Liver (tissue), 9 donors: ENCODE results near the gene C11orf68. TPM values are rescaled to one million over a fixed set of nuclear protein-coding genes. Genes with fewer than 3 reads are reported as not detected.

Experiments used
- DNase-seq: peaks from one replicate; pipeline ENCODE4 v3.0.0-alpha.2; 2017; ENCODE audit warnings: low spot score
- H3K27ac ChIP-seq, 2 donors: one replicate each; pipeline ENCODE4 v1.7.0; 2013; ENCODE audit warnings: inconsistent platforms in 2 of 2, low read length in 2 of 2, control low read depth in 1 of 2, low read depth in 1 of 2, mild to moderate bottlenecking in 1 of 2
- H3K27me3 ChIP-seq, 4 donors: one replicate each; pipeline versions ENCODE4 v1.6.1 to v1.7.0; 2013; ENCODE audit warnings: low read length in 3 of 4, inconsistent platforms in 1 of 4, mild to moderate bottlenecking in 1 of 4, moderate library complexity in 1 of 4; ENCODE audit not compliant: control insufficient read depth in 4 of 4, insufficient read depth in 4 of 4
- H3K36me3 ChIP-seq, 4 donors: one replicate each; pipeline versions ENCODE4 v1.6.1 to v1.7.0; 2013; ENCODE audit warnings: low read length in 3 of 4, mild to moderate bottlenecking in 3 of 4, low read depth in 1 of 4, moderate library complexity in 1 of 4; ENCODE audit not compliant: control insufficient read depth in 4 of 4, insufficient read depth in 3 of 4
- H3K4me1 ChIP-seq, 4 donors: one replicate each; pipeline versions ENCODE4 v1.6.1 to v1.7.0; 2013; ENCODE audit warnings: low read length in 3 of 4, mild to moderate bottlenecking in 3 of 4, moderate library complexity in 1 of 4; ENCODE audit not compliant: control insufficient read depth in 4 of 4, insufficient read depth in 4 of 4
- H3K4me3 ChIP-seq, 3 donors: one replicate each; pipeline versions ENCODE4 v1.6.1 to v1.7.0; 2013; ENCODE audit warnings: low read length in 3 of 3, control low read depth in 1 of 3, low read depth in 1 of 3, mild to moderate bottlenecking in 1 of 3
- H3K9ac ChIP-seq, 2 donors: one replicate each; pipeline ENCODE4 v1.7.0; 2013; ENCODE audit warnings: low read length in 2 of 2, mild to moderate bottlenecking in 2 of 2, moderate library complexity in 2 of 2, control low read depth in 1 of 2, low read depth in 1 of 2
- H3K9me3 ChIP-seq, 4 donors: one replicate each; pipeline versions ENCODE4 v1.6.1 to v1.7.0; 2013; ENCODE audit warnings: low read length in 3 of 4; ENCODE audit not compliant: control insufficient read depth in 4 of 4
- FOXA1 ChIP-seq: IDR thresholded peaks from 2 replicates; pipeline ENCODE4 v1.6.1; 2016; ENCODE audit warnings: antibody characterized with exemption
- FOXA2 ChIP-seq: IDR thresholded peaks from 2 replicates; pipeline ENCODE4 v1.6.1; 2016; ENCODE audit warnings: antibody characterized with exemption
- GABPA ChIP-seq, 2 donors: IDR thresholded peaks in 1 of 2; conservative IDR thresholded peaks in 1 of 2; 2 replicates each; pipeline ENCODE4 v1.6.1; 2016; ENCODE audit warnings: antibody characterized with exemption in 2 of 2, mild to moderate bottlenecking in 1 of 2, moderate library complexity in 1 of 2
- HNF4G ChIP-seq: IDR thresholded peaks from 2 replicates; pipeline ENCODE4 v1.6.1; 2016; ENCODE audit warnings: antibody characterized with exemption
- JUND ChIP-seq, 2 donors: IDR thresholded peaks; 2 replicates each; pipeline ENCODE4 v1.6.1; 2016; ENCODE audit warnings: antibody characterized with exemption in 2 of 2
- NR2F2 ChIP-seq: IDR thresholded peaks from 2 replicates; pipeline ENCODE4 v1.6.1; 2016; ENCODE audit warnings: antibody characterized with exemption
- RAD21 ChIP-seq, 2 donors: IDR thresholded peaks; 2 replicates each; pipeline ENCODE4 v1.6.1; 2016; ENCODE audit warnings: antibody characterized with exemption in 2 of 2, mild to moderate bottlenecking in 2 of 2
- RXRA ChIP-seq, 2 donors: IDR thresholded peaks; 2 replicates each; pipeline ENCODE4 v1.6.1; 2017 to 2018; ENCODE audit warnings: antibody characterized with exemption in 2 of 2, mild to moderate bottlenecking in 1 of 2
- WGBS: extraction: QIAGEN DNeasy Blood & Tissue Kit; methylation state at CpG from one replicate; pipeline ENCODE4 v1.1.7; 2013; 5-methylcytosine and 5-hydroxymethylcytosine counted together
- polyA plus RNA-seq, 2 donors: library from polyadenylated mRNA; stranded (reverse) in 1 of 2; unstranded in 1 of 2; fragments of 200-250 nt in 1 of 2; fragments of >200 nt in 1 of 2; fragmentation: Nextera tagmentation in 1 of 2; extraction: Ambion mirVana in 1 of 2; gene quantifications; one replicate each; pipeline versions ENCODE4 v1.2.1 to v1.2.3, GENCODE V29; 2013 to 2015
- total RNA-seq, 2 donors: library from RNA; depleted of rRNA; stranded (reverse); fragments of >200 nt; gene quantifications; one replicate each; pipeline ENCODE4 v1.2.3, GENCODE V29; 2014
- TF ChIP-seq, protein P1 (sequence below): fragments of 150-350 bp; IDR thresholded peaks from 2 replicates; pipeline ENCODE4 v1.5.1; 2017; ENCODE audit warnings: improper control_type of control experiment, low read depth, low read length; ENCODE audit not compliant: missing input control
- TF ChIP-seq, protein P2 (sequence below): IDR thresholded peaks from 2 replicates; pipeline ENCODE4 v1.6.1; 2016; ENCODE audit warnings: antibody characterized with exemption
- TF ChIP-seq, protein P3 (sequence below): IDR thresholded peaks from 2 replicates; pipeline ENCODE4 v1.6.1; 2016; ENCODE audit warnings: antibody characterized with exemption
- TF ChIP-seq, protein P4 (sequence below): IDR thresholded peaks from 2 replicates; pipeline ENCODE4 v1.6.1; 2016; ENCODE audit warnings: antibody characterized with exemption
- TF ChIP-seq, protein P5 (sequence below): IDR thresholded peaks from 2 replicates; pipeline ENCODE4 v1.6.1; 2016; ENCODE audit warnings: antibody characterized with exemption, mild to moderate bottlenecking
- donor health status: healthy.
- donor health status: healthy.
- donor health status: healthy.
- donor health status: healthy.
- donor health status: healthy.

C11orf68 gene
- total and polyA plus RNA-seq, 4 donors = 4.4 to 15.4 (median 11.2) TPM

DNA sequence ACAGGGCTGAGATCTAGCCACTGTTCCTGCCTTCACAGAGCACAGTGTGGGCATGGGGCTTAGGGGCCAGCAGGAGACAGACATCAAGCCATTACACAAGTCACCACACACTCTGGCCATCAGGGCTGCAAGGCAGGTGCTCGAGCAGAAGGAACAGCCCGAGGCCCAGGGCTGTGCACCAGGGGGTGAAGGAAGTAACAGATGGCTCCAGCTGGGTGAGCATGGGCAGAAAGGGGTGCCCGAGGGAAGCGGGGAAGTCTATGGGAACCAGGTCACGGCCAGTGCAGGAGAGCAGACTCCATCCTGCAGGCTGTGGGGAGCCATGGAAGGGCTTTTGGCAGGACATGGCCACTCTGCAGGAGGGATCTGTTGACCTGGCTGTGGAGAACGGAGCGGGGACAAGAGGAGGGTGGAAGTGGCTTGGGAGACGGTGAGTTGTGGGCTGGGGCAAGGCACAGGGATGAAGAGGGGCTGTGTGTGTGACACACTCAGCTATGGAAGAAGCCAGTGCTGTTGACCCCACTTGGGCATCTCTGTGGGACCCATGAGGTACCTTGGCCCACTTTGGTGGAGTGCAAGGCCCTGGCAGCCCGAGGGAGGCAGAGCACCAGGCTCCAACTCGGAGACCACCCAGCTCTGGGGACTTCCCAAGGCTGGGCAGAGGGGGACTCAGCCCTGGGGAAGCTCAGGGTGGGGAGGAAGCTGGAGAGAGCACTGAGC is 3.6 kb downstream of the C11orf68 start:
- DNase-seq = no peak
- H3K36me3 ChIP-seq = no peaks in the 10 kb centered on the region
- H3K9me3 ChIP-seq = no peaks in the 10 kb centered on the region
- H3K9ac ChIP-seq = no peak overlapping the region
- no peak overlapping the region for H3K4me3 ChIP-seq
- TF ChIP-seq RAD21 (IDR thresholded peaks at IDR 0.05) = no peak
- no peak for TF ChIP-seq FOXA1
- TF ChIP-seq, protein P1, sequence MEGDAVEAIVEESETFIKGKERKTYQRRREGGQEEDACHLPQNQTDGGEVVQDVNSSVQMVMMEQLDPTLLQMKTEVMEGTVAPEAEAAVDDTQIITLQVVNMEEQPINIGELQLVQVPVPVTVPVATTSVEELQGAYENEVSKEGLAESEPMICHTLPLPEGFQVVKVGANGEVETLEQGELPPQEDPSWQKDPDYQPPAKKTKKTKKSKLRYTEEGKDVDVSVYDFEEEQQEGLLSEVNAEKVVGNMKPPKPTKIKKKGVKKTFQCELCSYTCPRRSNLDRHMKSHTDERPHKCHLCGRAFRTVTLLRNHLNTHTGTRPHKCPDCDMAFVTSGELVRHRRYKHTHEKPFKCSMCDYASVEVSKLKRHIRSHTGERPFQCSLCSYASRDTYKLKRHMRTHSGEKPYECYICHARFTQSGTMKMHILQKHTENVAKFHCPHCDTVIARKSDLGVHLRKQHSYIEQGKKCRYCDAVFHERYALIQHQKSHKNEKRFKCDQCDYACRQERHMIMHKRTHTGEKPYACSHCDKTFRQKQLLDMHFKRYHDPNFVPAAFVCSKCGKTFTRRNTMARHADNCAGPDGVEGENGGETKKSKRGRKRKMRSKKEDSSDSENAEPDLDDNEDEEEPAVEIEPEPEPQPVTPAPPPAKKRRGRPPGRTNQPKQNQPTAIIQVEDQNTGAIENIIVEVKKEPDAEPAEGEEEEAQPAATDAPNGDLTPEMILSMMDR = no peak
- TF ChIP-seq, protein P2, sequence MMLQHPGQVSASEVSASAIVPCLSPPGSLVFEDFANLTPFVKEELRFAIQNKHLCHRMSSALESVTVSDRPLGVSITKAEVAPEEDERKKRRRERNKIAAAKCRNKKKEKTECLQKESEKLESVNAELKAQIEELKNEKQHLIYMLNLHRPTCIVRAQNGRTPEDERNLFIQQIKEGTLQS = no peak
- H3K27me3 ChIP-seq = no peaks in the 10 kb centered on the region
- WGBS = 74% methylated on average over 10 of the region's 10 CpGs
- peaks cover 7 to 29% (median 16%) of the 10 kb centered on the region in 4 donors for H3K4me1 ChIP-seq
- peak overlapping the region; percentile 37 to 60 for H3K27ac ChIP-seq

DNA sequence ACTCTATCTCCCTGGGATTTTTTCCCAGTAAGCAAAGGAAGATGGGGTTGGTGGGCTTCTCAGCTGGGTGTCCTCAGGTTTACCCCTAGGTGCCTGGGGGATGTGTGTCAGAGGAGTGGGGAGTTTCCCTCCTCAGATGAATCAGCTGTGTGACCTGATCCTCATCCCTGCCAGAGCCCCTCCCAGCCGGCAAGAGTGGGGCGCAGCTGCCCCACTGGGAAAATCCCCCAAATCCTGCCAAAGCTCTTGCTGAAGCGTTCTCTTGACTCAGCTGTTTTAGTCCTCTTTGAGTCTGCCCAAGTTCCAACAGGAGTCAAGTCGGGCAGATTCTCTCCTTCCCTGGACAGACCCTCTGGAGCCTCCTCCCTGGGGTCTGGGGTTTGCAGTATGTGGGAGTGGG is 6.0 kb downstream of the C11orf68 start:
- H3K4me3 ChIP-seq = no peak overlapping the region
- DNase-seq = no peak
- H3K36me3 ChIP-seq = no peaks in the 10 kb centered on the region
- H3K9me3 ChIP-seq = no peaks in the 10 kb centered on the region
- no peak overlapping the region for H3K9ac ChIP-seq
- H3K4me1 ChIP-seq = peaks cover 3 to 17% (median 7%) of the 10 kb centered on the region in 4 donors
- TF ChIP-seq JUND (IDR thresholded peaks at IDR 0.05) (no peak), FOXA1 (no peak)
- TF ChIP-seq, protein P3, sequence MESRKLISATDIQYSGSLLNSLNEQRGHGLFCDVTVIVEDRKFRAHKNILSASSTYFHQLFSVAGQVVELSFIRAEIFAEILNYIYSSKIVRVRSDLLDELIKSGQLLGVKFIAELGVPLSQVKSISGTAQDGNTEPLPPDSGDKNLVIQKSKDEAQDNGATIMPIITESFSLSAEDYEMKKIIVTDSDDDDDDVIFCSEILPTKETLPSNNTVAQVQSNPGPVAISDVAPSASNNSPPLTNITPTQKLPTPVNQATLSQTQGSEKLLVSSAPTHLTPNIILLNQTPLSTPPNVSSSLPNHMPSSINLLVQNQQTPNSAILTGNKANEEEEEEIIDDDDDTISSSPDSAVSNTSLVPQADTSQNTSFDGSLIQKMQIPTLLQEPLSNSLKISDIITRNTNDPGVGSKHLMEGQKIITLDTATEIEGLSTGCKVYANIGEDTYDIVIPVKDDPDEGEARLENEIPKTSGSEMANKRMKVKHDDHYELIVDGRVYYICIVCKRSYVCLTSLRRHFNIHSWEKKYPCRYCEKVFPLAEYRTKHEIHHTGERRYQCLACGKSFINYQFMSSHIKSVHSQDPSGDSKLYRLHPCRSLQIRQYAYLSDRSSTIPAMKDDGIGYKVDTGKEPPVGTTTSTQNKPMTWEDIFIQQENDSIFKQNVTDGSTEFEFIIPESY = no peak
- no peak overlapping the region for H3K27ac ChIP-seq
- WGBS = 63% methylated on average over 4 of the region's 4 CpGs
- H3K27me3 ChIP-seq = no peaks in the 10 kb centered on the region

DNA sequence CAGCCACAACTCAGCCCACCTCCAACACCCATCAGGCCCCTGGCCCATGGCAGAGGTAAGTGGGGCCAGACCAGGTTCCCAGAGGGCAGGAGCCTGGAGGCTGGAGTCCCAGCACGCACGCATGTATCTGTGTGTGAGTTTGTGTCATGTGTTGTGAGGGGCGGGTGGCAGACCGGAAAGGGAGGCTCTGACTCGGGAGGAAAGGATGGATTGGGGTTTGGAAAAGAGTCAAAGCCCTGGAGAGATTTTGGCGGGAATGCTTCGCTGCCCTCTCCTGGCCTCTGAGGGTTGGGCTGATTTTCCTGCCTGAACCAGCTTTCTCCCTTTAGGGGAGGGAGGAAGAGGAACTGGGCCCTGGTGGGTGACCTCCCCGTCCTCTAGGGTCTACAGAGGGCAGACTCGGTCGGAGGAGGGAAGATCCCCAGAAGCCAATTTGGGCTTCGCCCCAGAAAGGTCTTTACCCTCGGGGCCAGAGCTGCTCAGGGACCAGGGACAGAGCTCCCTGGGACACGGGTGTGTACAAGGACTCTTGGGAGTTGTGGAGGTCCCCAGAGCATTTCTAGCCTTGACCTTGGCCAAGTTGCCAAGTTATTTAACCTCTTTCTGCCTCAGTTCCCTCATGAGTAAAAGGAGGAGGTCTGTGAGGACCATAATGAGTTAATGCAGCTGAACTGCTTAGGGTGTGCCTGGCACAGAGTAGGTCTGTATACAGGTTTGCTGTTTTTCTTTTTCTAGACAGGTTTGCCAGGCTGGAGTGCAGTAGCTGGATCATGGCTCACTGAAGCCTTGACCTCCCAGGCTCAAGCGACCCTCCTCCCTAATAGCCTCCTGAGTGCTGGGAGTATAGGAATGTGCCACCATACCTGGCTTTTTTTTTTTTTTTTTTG is 6.9 kb downstream of the C11orf68 start:
- H3K4me1 ChIP-seq = peaks cover 0 to 8% (median 2%) of the 10 kb centered on the region in 4 donors
- no peaks in the 10 kb centered on the region for H3K27me3 ChIP-seq
- peak overlapping the region in 1 of 2 donors; percentile 54 for H3K27ac ChIP-seq
- no peaks in the 10 kb centered on the region for H3K36me3 ChIP-seq
- H3K9ac ChIP-seq = no peak overlapping the region
- no peak for DNase-seq
- no peaks in the 10 kb centered on the region for H3K9me3 ChIP-seq
- no peak overlapping the region for H3K4me3 ChIP-seq
- WGBS = 26% methylated on average over 14 of the region's 14 CpGs
- TF ChIP-seq, protein P4, sequence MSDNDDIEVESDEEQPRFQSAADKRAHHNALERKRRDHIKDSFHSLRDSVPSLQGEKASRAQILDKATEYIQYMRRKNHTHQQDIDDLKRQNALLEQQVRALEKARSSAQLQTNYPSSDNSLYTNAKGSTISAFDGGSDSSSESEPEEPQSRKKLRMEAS = no peak
- TF ChIP-seq, protein P2 = no peak
- peak; percentile 56 to 60 for TF ChIP-seq RXRA (IDR thresholded peaks at IDR 0.05)
- no peak for TF ChIP-seq JUND (IDR thresholded peaks at IDR 0.05)
- TF ChIP-seq, protein P5, sequence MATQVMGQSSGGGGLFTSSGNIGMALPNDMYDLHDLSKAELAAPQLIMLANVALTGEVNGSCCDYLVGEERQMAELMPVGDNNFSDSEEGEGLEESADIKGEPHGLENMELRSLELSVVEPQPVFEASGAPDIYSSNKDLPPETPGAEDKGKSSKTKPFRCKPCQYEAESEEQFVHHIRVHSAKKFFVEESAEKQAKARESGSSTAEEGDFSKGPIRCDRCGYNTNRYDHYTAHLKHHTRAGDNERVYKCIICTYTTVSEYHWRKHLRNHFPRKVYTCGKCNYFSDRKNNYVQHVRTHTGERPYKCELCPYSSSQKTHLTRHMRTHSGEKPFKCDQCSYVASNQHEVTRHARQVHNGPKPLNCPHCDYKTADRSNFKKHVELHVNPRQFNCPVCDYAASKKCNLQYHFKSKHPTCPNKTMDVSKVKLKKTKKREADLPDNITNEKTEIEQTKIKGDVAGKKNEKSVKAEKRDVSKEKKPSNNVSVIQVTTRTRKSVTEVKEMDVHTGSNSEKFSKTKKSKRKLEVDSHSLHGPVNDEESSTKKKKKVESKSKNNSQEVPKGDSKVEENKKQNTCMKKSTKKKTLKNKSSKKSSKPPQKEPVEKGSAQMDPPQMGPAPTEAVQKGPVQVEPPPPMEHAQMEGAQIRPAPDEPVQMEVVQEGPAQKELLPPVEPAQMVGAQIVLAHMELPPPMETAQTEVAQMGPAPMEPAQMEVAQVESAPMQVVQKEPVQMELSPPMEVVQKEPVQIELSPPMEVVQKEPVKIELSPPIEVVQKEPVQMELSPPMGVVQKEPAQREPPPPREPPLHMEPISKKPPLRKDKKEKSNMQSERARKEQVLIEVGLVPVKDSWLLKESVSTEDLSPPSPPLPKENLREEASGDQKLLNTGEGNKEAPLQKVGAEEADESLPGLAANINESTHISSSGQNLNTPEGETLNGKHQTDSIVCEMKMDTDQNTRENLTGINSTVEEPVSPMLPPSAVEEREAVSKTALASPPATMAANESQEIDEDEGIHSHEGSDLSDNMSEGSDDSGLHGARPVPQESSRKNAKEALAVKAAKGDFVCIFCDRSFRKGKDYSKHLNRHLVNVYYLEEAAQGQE = peak; percentile 15
- TF ChIP-seq NR2F2 = peak; percentile 79
- TF ChIP-seq, protein P1 = peak; percentile 19
- TF ChIP-seq RAD21 (IDR thresholded peaks at IDR 0.05) = peak; percentile 51 to 70
- no peak for TF ChIP-seq FOXA2
- TF ChIP-seq HNF4G = no peak
- peak in 1 of 2 donors; percentile 18 for TF ChIP-seq GABPA (IDR thresholded peaks at IDR 0.05 in 1 of 2, conservative IDR thresholded peaks at IDR 0.05 in 1 of 2)
